ENCODE data around the gene P2RY12.
A peak's percentile ranks its signal among the peaks of the same experiment; 100 is the strongest.

Gene P2RY12

GRCh38 chr3:151309566-151309965, 75.0 kb downstream of the P2RY12 start:
- no peaks in the 10 kb centered on the region for H3K27me3 Mint-ChIP-seq
- H3K9me3 Mint-ChIP-seq: no peaks in the 10 kb centered on the region

GRCh38 chr3:151307583-151308488, 76.7 kb downstream of the P2RY12 start:
- Mint-ChIP-seq H3K27me3 (no peaks in the 10 kb centered on the region), H3K4me1 (peaks cover 28% of the 10 kb centered on the region), H3K36me3 (no peaks in the 10 kb centered on the region), H3K27ac (no peak overlapping the region), H3K4me3 (no peak overlapping the region), H3K9me3 (no peaks in the 10 kb centered on the region)

More at GRCh38 chr3:151309566-151309965, 75.0 kb downstream of the P2RY12 start:
- Mint-ChIP-seq H3K27ac (no peak overlapping the region), H3K4me3 (no peak overlapping the region), H3K4me1 (peaks cover 24% of the 10 kb centered on the region), H3K36me3 (no peaks in the 10 kb centered on the region)

GRCh38 chr3:151307131-151307530, 77.4 kb downstream of the P2RY12 start:
- Mint-ChIP-seq H3K4me1 (peaks cover 28% of the 10 kb centered on the region), H3K9me3 (no peaks in the 10 kb centered on the region), H3K36me3 (no peaks in the 10 kb centered on the region), H3K27ac (no peak overlapping the region), H3K4me3 (no peak overlapping the region), H3K27me3 (no peaks in the 10 kb centered on the region)

GRCh38 chr3:151306168-151306810, 78.3 kb downstream of the P2RY12 start:
- Mint-ChIP-seq H3K27ac (peak overlapping the region; percentile 13), H3K27me3 (no peaks in the 10 kb centered on the region), H3K36me3 (no peaks in the 10 kb centered on the region), H3K4me1 (peaks cover 28% of the 10 kb centered on the region), H3K4me3 (no peak overlapping the region), H3K9me3 (no peaks in the 10 kb centered on the region)

GRCh38 chr3:151305775-151306151, 78.8 kb downstream of the P2RY12 start:
- H3K4me1 Mint-ChIP-seq: peaks cover 28% of the 10 kb centered on the region
- no peaks in the 10 kb centered on the region for H3K36me3 Mint-ChIP-seq
- peak overlapping the region; percentile 84 for H3K27ac Mint-ChIP-seq
- H3K9me3 Mint-ChIP-seq: no peaks in the 10 kb centered on the region
- H3K27me3 Mint-ChIP-seq: peaks cover under 1% of the 10 kb centered on the region
- peak overlapping the region; percentile 1 for H3K4me3 Mint-ChIP-seq

GRCh38 chr3:151305060-151305774, 79.3 kb downstream of the P2RY12 start:
- H3K27me3 Mint-ChIP-seq: peaks cover 4% of the 10 kb centered on the region
- H3K4me1 Mint-ChIP-seq: peaks cover 28% of the 10 kb centered on the region
- no peaks in the 10 kb centered on the region for H3K36me3 Mint-ChIP-seq
- peak overlapping the region; percentile 84 for H3K27ac Mint-ChIP-seq
- H3K9me3 Mint-ChIP-seq: no peaks in the 10 kb centered on the region
- H3K4me3 Mint-ChIP-seq: peak overlapping the region; percentile 1

- Mint-ChIP-seq H3K4me3 (peak overlapping the region; percentile 51), H3K9me3 (no peaks in the 10 kb centered on the region), H3K27me3 (peaks cover 5% of the 10 kb centered on the region), H3K27ac (peak overlapping the region; percentile 31), H3K36me3 (no peaks in the 10 kb centered on the region), H3K4me1 (peaks cover 28% of the 10 kb centered on the region)
These were observed 80.8 kb downstream of the P2RY12 start for GRCh38 chr3:151303751-151304150.

- H3K27me3 Mint-ChIP-seq: peaks cover 7% of the 10 kb centered on the region
- H3K27ac Mint-ChIP-seq: no peak overlapping the region
- no peaks in the 10 kb centered on the region for H3K9me3 Mint-ChIP-seq
- H3K36me3 Mint-ChIP-seq: no peaks in the 10 kb centered on the region
- H3K4me3 Mint-ChIP-seq: no peak overlapping the region
- peaks cover 23% of the 10 kb centered on the region for H3K4me1 Mint-ChIP-seq
These were observed 82.8 kb downstream of the P2RY12 start for GRCh38 chr3:151301787-151302186.

- Mint-ChIP-seq H3K36me3 (no peaks in the 10 kb centered on the region), H3K9me3 (no peaks in the 10 kb centered on the region), H3K4me1 (peaks cover 12% of the 10 kb centered on the region), H3K4me3 (no peak overlapping the region), H3K27ac (no peak overlapping the region), H3K27me3 (peaks cover 7% of the 10 kb centered on the region)
These were observed 84.0 kb downstream of the P2RY12 start for GRCh38 chr3:151300539-151300938.

GRCh38 chr3:151299006-151299405, 85.5 kb downstream of the P2RY12 start:
- H3K4me3 Mint-ChIP-seq: no peak overlapping the region
- H3K27ac Mint-ChIP-seq: no peak overlapping the region
- H3K4me1 Mint-ChIP-seq: peaks cover 4% of the 10 kb centered on the region
- peaks cover 7% of the 10 kb centered on the region for H3K27me3 Mint-ChIP-seq
- H3K9me3 Mint-ChIP-seq: no peaks in the 10 kb centered on the region
- H3K36me3 Mint-ChIP-seq: no peaks in the 10 kb centered on the region

- H3K4me1 Mint-ChIP-seq: no peaks in the 10 kb centered on the region
- no peak overlapping the region for H3K27ac Mint-ChIP-seq
- no peaks in the 10 kb centered on the region for H3K36me3 Mint-ChIP-seq
- H3K27me3 Mint-ChIP-seq: peaks cover 11% of the 10 kb centered on the region
- H3K4me3 Mint-ChIP-seq: no peak overlapping the region
- no peaks in the 10 kb centered on the region for H3K9me3 Mint-ChIP-seq
These were observed 87.1 kb downstream of the P2RY12 start for GRCh38 chr3:151297429-151297828.

- no peak overlapping the region for H3K4me3 Mint-ChIP-seq
These were observed 88.3 kb downstream of the P2RY12 start for GRCh38 chr3:151296226-151296625.

GRCh38 chr3:151293127-151293526, 91.4 kb downstream of the P2RY12 start:
- no peaks in the 10 kb centered on the region for H3K4me1 Mint-ChIP-seq
- H3K4me3 Mint-ChIP-seq: no peak overlapping the region
- H3K27me3 Mint-ChIP-seq: peaks cover 4% of the 10 kb centered on the region
- H3K27ac Mint-ChIP-seq: no peak overlapping the region
- no peaks in the 10 kb centered on the region for H3K36me3 Mint-ChIP-seq
- no peaks in the 10 kb centered on the region for H3K9me3 Mint-ChIP-seq

More at GRCh38 chr3:151296226-151296625, 88.3 kb downstream of the P2RY12 start:
- H3K36me3 Mint-ChIP-seq: no peaks in the 10 kb centered on the region
- H3K27ac Mint-ChIP-seq: no peak overlapping the region
- no peaks in the 10 kb centered on the region for H3K9me3 Mint-ChIP-seq
- peaks cover 11% of the 10 kb centered on the region for H3K27me3 Mint-ChIP-seq
- no peaks in the 10 kb centered on the region for H3K4me1 Mint-ChIP-seq

GRCh38 chr3:151290673-151291072, 93.9 kb downstream of the P2RY12 start:
- H3K27me3 Mint-ChIP-seq: peaks cover 4% of the 10 kb centered on the region
- H3K27ac Mint-ChIP-seq: no peak overlapping the region
- H3K4me1 Mint-ChIP-seq: no peaks in the 10 kb centered on the region
- no peaks in the 10 kb centered on the region for H3K36me3 Mint-ChIP-seq
- no peaks in the 10 kb centered on the region for H3K9me3 Mint-ChIP-seq
- H3K4me3 Mint-ChIP-seq: no peak overlapping the region

GRCh38 chr3:151289445-151289844, 95.1 kb downstream of the P2RY12 start:
- Mint-ChIP-seq H3K4me1 (no peaks in the 10 kb centered on the region), H3K4me3 (no peak overlapping the region)

More at GRCh38 chr3:151289445-151289844, 95.1 kb downstream of the P2RY12 start:
- Mint-ChIP-seq H3K9me3 (no peaks in the 10 kb centered on the region), H3K27ac (no peak overlapping the region), H3K36me3 (no peaks in the 10 kb centered on the region), H3K27me3 (peaks cover 4% of the 10 kb centered on the region)
